HepG2 (cell line): ENCODE results near the gene ZNF888. TPM values are rescaled to one million over a fixed set of nuclear protein-coding genes. Genes with fewer than 3 reads are reported as not detected.

Experiments used
- ATAC-seq: fragments of 200-7000 bp; cut with Tn5 transposase; 3 replicates; pipeline ENCODE4 v1.9.1; 2020; ENCODE audit warnings: mild to moderate bottlenecking, moderate library complexity
- BruUV-seq: library from RNA; stranded (reverse); fragments of 400-500 nt; replicated peaks from 2 replicates; lab custom pipeline; 2021; lab: Mats Ljungman, UMichigan
- CTCF ChIA-PET: fragments of 300-600 bp; formaldehyde crosslinking; extraction: SDS; loops from one replicate; lab custom pipeline; 2021; ENCODE audit warnings: low total read pairs, inconsistent platforms, low intra/inter-chr PET ratio; lab: Yijun Ruan, JAX
- POLR2A ChIA-PET: fragments of 350-600 bp; sonication (Branson Sonifier 250); formaldehyde crosslinking; loops from one replicate; lab custom pipeline; 2020; ENCODE audit warnings: antibody characterized with exemption, inconsistent platforms; lab: Yijun Ruan, JAX
- DNase-seq: peaks from one replicate; pipeline ENCODE4 v3.0.0-alpha.2; 2015; ENCODE audit warnings: low spot score
- FAIRE-seq: peaks from 3 replicates; lab custom pipeline; 2011; peaks lifted over from hg19 to GRCh38; lab: Jason Lieb, UNC
- H2AFZ ChIP-seq: one replicate; pipeline ENCODE4 v1.6.1; 2011; ENCODE audit warnings: low read length, inconsistent platforms
- H3K27ac ChIP-seq: fragments of 300-600 bp; 3 replicates; pipeline ENCODE4 v1.8.0; 2011; ENCODE audit warnings: mixed run types, mild to moderate bottlenecking, mixed read lengths, low read length, inconsistent platforms; ENCODE audit not compliant: insufficient read depth; ENCODE audit errors: extremely low read length
- H3K27me3 ChIP-seq, 2 experiments: fragments of 200-600 bp in 1 of 2; 2 replicates in 1 of 2; 3 replicates in 1 of 2; pipeline versions ENCODE4 v1.6.0 to v1.8.0; 2011; ENCODE audit warnings: low read length in 2 of 2, mild to moderate bottlenecking in 2 of 2, moderate library complexity in 2 of 2, inconsistent platforms in 1 of 2; ENCODE audit not compliant: insufficient read depth in 2 of 2, control insufficient read depth in 1 of 2
- H3K36me3 ChIP-seq, 2 experiments: fragments of 200-600 bp in 1 of 2; replicated peaks in 1 of 2; 2 replicates in 1 of 2; 3 replicates in 1 of 2; pipeline versions ENCODE4 v1.5.1 to v1.8.0; 2011; ENCODE audit warnings: low read length in 2 of 2, inconsistent platforms in 1 of 2; ENCODE audit not compliant: insufficient read depth in 2 of 2, control insufficient read depth in 1 of 2
- H3K4me1 ChIP-seq: 2 replicates; pipeline ENCODE4 v1.5.1; 2012; ENCODE audit warnings: low read length, inconsistent platforms; ENCODE audit not compliant: insufficient read depth
- H3K4me2 ChIP-seq: 2 replicates; pipeline ENCODE4 v1.6.0; 2011; ENCODE audit warnings: low read depth, low read length, inconsistent platforms
- H3K4me3 ChIP-seq, 3 experiments: fragments of 200-600 bp in 1 of 3; sonication (generic), shearing (Covaris generic) in 1 of 3; replicated peaks in 1 of 3; 2 replicates each; pipeline ENCODE4 v1.5.1; 2011 to 2016; ENCODE audit warnings: low read length in 3 of 3, inconsistent platforms in 2 of 3, low read depth in 2 of 3, mild to moderate bottlenecking in 2 of 3, control low read depth in 1 of 3, mixed read lengths in 1 of 3; ENCODE audit not compliant: insufficient read depth in 1 of 3
- H3K79me2 ChIP-seq: one replicate; pipeline ENCODE4 v1.6.1; 2011; ENCODE audit warnings: low read length, inconsistent platforms; ENCODE audit not compliant: insufficient read depth
- H3K9ac ChIP-seq: 2 replicates; pipeline ENCODE4 v1.6.0; 2011; ENCODE audit warnings: mild to moderate bottlenecking, low read depth, low read length, inconsistent platforms; ENCODE audit not compliant: insufficient read depth
- H3K9me3 ChIP-seq: 2 replicates; pipeline ENCODE4 v1.5.1; 2012; ENCODE audit warnings: mild to moderate bottlenecking, low read length
- H4K20me1 ChIP-seq: 2 replicates; pipeline ENCODE4 v1.6.0; 2011; ENCODE audit warnings: inconsistent platforms, mild to moderate bottlenecking, low read length, moderate library complexity; ENCODE audit not compliant: insufficient read depth
- ATF6 ChIP-seq: sonication (generic); formaldehyde crosslinking; conservative IDR thresholded peaks from 2 replicates; pipeline ENCODE4 v1.4.0; 2020; ENCODE audit warnings: missing genetic modification reagents
- KLF6 ChIP-seq: IDR thresholded peaks from 2 replicates; pipeline ENCODE4 v1.8.0; 2016; ENCODE audit warnings: missing biosample characterization, missing genetic modification reagents
- MLLT10 ChIP-seq: sonication (generic); formaldehyde crosslinking; IDR thresholded peaks from 2 replicates; pipeline ENCODE4 v1.4.0; 2020; ENCODE audit warnings: missing genetic modification reagents
- MNT ChIP-seq: fragments of 450-650 bp; IDR thresholded peaks from 2 replicates; pipeline ENCODE4 v1.6.1; 2016
- NFKB2 ChIP-seq: sonication (generic); formaldehyde crosslinking; IDR thresholded peaks from 2 replicates; pipeline ENCODE4 v1.4.0; 2020; ENCODE audit warnings: missing genetic modification reagents, borderline replicate concordance
- NRL ChIP-seq: sonication (generic); formaldehyde crosslinking; IDR thresholded peaks from 2 replicates; pipeline ENCODE4 v1.5.0; 2020; ENCODE audit warnings: missing genetic modification reagents, mild to moderate bottlenecking, moderate library complexity, borderline replicate concordance
- STAG1 ChIP-seq: sonication (generic); formaldehyde crosslinking; IDR thresholded peaks from 2 replicates; pipeline ENCODE4 v1.4.0; 2020; ENCODE audit warnings: missing genetic modification reagents
- TGIF2 ChIP-seq: IDR thresholded peaks from 2 replicates; pipeline ENCODE4 v1.6.1; 2016; ENCODE audit warnings: control low read depth, missing compliant biosample characterization
- TMF1 ChIP-seq: sonication (generic); formaldehyde crosslinking; IDR thresholded peaks from 2 replicates; pipeline ENCODE4 v1.8.1; 2022; ENCODE audit warnings: low read depth, missing genetic modification reagents
- ZIK1 ChIP-seq: sonication (generic); formaldehyde crosslinking; IDR thresholded peaks from 2 replicates; pipeline ENCODE4 v1.5.0; 2020; ENCODE audit warnings: mild to moderate bottlenecking, low read depth, missing genetic modification reagents, borderline replicate concordance
- ZNF292 ChIP-seq: sonication (generic); formaldehyde crosslinking; IDR thresholded peaks from 2 replicates; pipeline ENCODE4 v1.8.1; 2022; ENCODE audit warnings: mild to moderate bottlenecking, low read depth, missing genetic modification reagents, borderline replicate concordance
- ZNF382 ChIP-seq: sonication (generic); formaldehyde crosslinking; IDR thresholded peaks from 2 replicates; pipeline ENCODE4 v1.5.0; 2020; ENCODE audit warnings: missing genetic modification reagents, mild to moderate bottlenecking, borderline replicate concordance
- ZNF563 ChIP-seq: sonication (generic); formaldehyde crosslinking; IDR thresholded peaks from 2 replicates; pipeline ENCODE4 v1.8.0; 2022; ENCODE audit warnings: mild to moderate bottlenecking, moderate library complexity, missing genetic modification reagents
- ZNF597 ChIP-seq: sonication (generic); formaldehyde crosslinking; IDR thresholded peaks from 2 replicates; pipeline ENCODE4 v1.5.0; 2020; ENCODE audit warnings: missing genetic modification reagents
- ZNF619 ChIP-seq: sonication (generic); formaldehyde crosslinking; IDR thresholded peaks from 2 replicates; pipeline ENCODE4 v1.4.0; 2020; ENCODE audit warnings: mild to moderate bottlenecking, missing genetic modification reagents
- ZNF850 ChIP-seq: sonication (generic); formaldehyde crosslinking; conservative IDR thresholded peaks from 2 replicates; pipeline ENCODE4 v1.9.0; 2021; ENCODE audit warnings: mild to moderate bottlenecking, missing genetic modification reagents
- WGBS: methylation state at CpG from one replicate; pipeline ENCODE4 v1.1.6; 2017; ENCODE audit warnings: low lambda C conversion rate; 5-methylcytosine and 5-hydroxymethylcytosine counted together
- in situ Hi-C: cut with HindIII; loops from 2 replicates; pipeline ENCODE4 v1.10.0; 2017; ENCODE audit warnings: low pct_unique_long_range_greater_than_20kb; ENCODE audit not compliant: extremely low pct_ligation_motif_present
- intact Hi-C: fragments of 100-400 bp; cut with micrococcal nuclease; formaldehyde crosslinking; loops from one replicate; pipeline ENCODE4 v1.10.0; 2022; ENCODE audit not compliant: unreplicated experiment
- polyA plus RNA-seq, 8 experiments: library from polyadenylated mRNA; depleted of rRNA in 3 of 8; stranded (reverse) in 7 of 8; unstranded in 1 of 8; fragments of >200 nt; fragmentation: Illumina TruSeq in 4 of 8; extraction: Trizol in 4 of 8; gene quantifications; 2 replicates each; pipeline versions ENCODE4 v1.2.1 to v1.2.3, GENCODE V29; 2011 to 2016; ENCODE audit warnings: low read depth in 4 of 8, missing spikeins in 1 of 8, mixed read lengths in 1 of 8; ENCODE audit not compliant: insufficient read depth in 1 of 8
- total RNA-seq, 5 experiments: library from RNA; depleted of rRNA; stranded (reverse); fragments of >200 nt; fragmentation: Illumina TruSeq; extraction: Trizol; gene quantifications; 2 replicates each; pipeline ENCODE4 v1.2.3, GENCODE V29; 2016; ENCODE audit warnings: low read depth in 1 of 5

The ZNF888 gene
- total and polyA plus RNA-seq, 2 of the 13 experiments (the other 11 are each of a cell fraction or from before 2014, with no cell fraction given), result 1.7 to 7.6 TPM

- Histone ChIP-seq H3K4me1 (peaks cover 11% of the 10 kb centered on the region), H3K27ac (no peak overlapping the region), H3K4me2 (no peak overlapping the region), H4K20me1 (no peaks in the 10 kb centered on the region), H3K9ac (no peak overlapping the region), H3K79me2 (no peaks in the 10 kb centered on the region), H3K9me3 (no peaks in the 10 kb centered on the region; the same call in 1 of the 2 replicates), H3K4me3 (no peak overlapping the region), H2AFZ (no peak overlapping the region), H3K36me3 (peaks cover 6 to 15% of the 10 kb centered on the region in 2 experiments; a peak in 4 of 5 replicates), H3K27me3 (no peaks in the 10 kb centered on the region)
- TF ChIP-seq KLF6 (CRISPR knock-in tag), result no peak
- no peak for TF ChIP-seq ZNF563
- in situ Hi-C loops (no loop called here), intact Hi-C loops (no loop called here)
- DNase-seq, result no peak
- 98% methylated on average over 5 of the region's 5 CpGs for WGBS
- BruUV-seq, result no TSS peak
- POLR2A ChIA-PET, result no interaction called here
- no peak for ATAC-seq
- CTCF ChIA-PET, result no interaction called here
- no peak for FAIRE-seq
These were observed 5.7 kb downstream of the ZNF888 start for GRCh38 chr19:52917531-52917930.

GRCh38 chr19:52910648-52911047 lies 12.6 kb downstream of the ZNF888 start:
- no peak overlapping the region for H2AFZ ChIP-seq
- intact Hi-C loops, result no loop called here
- in situ Hi-C loops, result no loop called here
- DNase-seq, result no peak
- no TSS peak for BruUV-seq
- POLR2A ChIA-PET, result no interaction called here
- ATAC-seq, result no peak
- H3K9ac ChIP-seq, result no peak overlapping the region
- no peak overlapping the region for H3K27ac ChIP-seq
- H3K4me3 ChIP-seq, result no peak overlapping the region
- WGBS, result 100% methylated on average over 1 of the region's 1 CpG
- H3K27me3 ChIP-seq, result no peaks in the 10 kb centered on the region
- H3K79me2 ChIP-seq, result no peaks in the 10 kb centered on the region
- H3K4me1 ChIP-seq, result no peaks in the 10 kb centered on the region
- peaks cover 5 to 22% of the 10 kb centered on the region in 2 experiments; a peak in 2 of 5 replicates for H3K36me3 ChIP-seq
- CTCF ChIA-PET, result no interaction called here
- no peak for FAIRE-seq
- no peaks in the 10 kb centered on the region; the same call in 1 of the 2 replicates for H3K9me3 ChIP-seq
- no peak overlapping the region for H3K4me2 ChIP-seq
- no peaks in the 10 kb centered on the region for H4K20me1 ChIP-seq
- TF ChIP-seq ATF6 (CRISPR knock-in tag) (no peak), NFKB2 (CRISPR knock-in tag) (no peak), MNT (no peak), TGIF2 (CRISPR knock-in tag) (no peak), TMF1 (no peak), ZNF597 (CRISPR knock-in tag) (no peak), ZNF619 (no peak), ZNF850 (CRISPR knock-in tag) (no peak), ZNF382 (CRISPR knock-in tag) (no peak), ZNF292 (CRISPR knock-in tag) (no peak), ZIK1 (no peak), NRL (no peak), MLLT10 (CRISPR knock-in tag) (no peak), STAG1 (CRISPR knock-in tag) (no peak)
